ENCODE measurements around the gene TENM3.

GRCh38 chr4:182578402-182578801 is 335.2 kb downstream of the TENM3 start:
- TF ChIP-seq POLR2A (IDR thresholded peaks at IDR 0.05; ENCODE audit: low read depth, low read length) (no peak), SMC3 (IDR thresholded peaks at IDR 0.05; ENCODE audit: borderline replicate concordance, low read length) (no peak), RAD21 (IDR thresholded peaks at IDR 0.05; ENCODE audit: insufficient read depth, low read depth, low read length) (no peak), NBN (IDR thresholded peaks at IDR 0.05) (no peak), MXI1 (IDR thresholded peaks at IDR 0.05; ENCODE audit: low read depth, low read length) (no peak), SRF (IDR thresholded peaks at IDR 0.05; ENCODE audit: low read depth in 2 of 2, low read length in 2 of 2) (no peak), ZNF274 (IDR thresholded peaks at IDR 0.05; ENCODE audit: insufficient read depth, insufficient read length) (no peak), RFX5 (IDR thresholded peaks at IDR 0.05; ENCODE audit: low read depth, low read length) (no peak), RCOR1 (conservative IDR thresholded peaks at IDR 0.05; ENCODE audit: low read depth, low read length) (no peak), SUZ12 (IDR thresholded peaks at IDR 0.05; ENCODE audit: unreplicated experiment) (no peak), SP1 (IDR thresholded peaks at IDR 0.05; ENCODE audit: low read depth, low read length) (no peak), CEBPB (IDR thresholded peaks at IDR 0.05; ENCODE audit: borderline replicate concordance in 1 of 2, low read depth in 2 of 2, low read length in 2 of 2) (no peak), CBX3 (IDR thresholded peaks at IDR 0.05; ENCODE audit: borderline replicate concordance, low read depth) (no peak)

Measured in GM12878 (cell line).